ENCODE results near the gene KLHL35. TPM values are rescaled to one million over a fixed set of nuclear protein-coding genes. Genes with fewer than 3 reads are reported as not detected.

The KLHL35 gene
- total and polyA plus RNA-seq, 2 of the 4 experiments (the other 2 are of a cell fraction): 1.6 to 3.3 TPM

- Histone ChIP-seq H2BK120ac (ENCODE audit: low read depth, low read length) (no peak overlapping the region), H4K91ac (ENCODE audit: insufficient read depth, low read depth, low read length) (no peak overlapping the region), H3K18ac (ENCODE audit: low read depth, low read length) (no peak overlapping the region), H3K9ac (ENCODE audit: low read depth, low read length) (no peak overlapping the region), H3K9me3 (ENCODE audit: control insufficient read depth, insufficient read depth, low read length) (no peaks in the 10 kb centered on the region), H3K4me3 (ENCODE audit: insufficient read depth, low read depth, low read length) (no peak overlapping the region), H3K27ac (ENCODE audit: insufficient read depth, low read length) (no peak overlapping the region), H2AK5ac (ENCODE audit: low read depth, low read length) (no peak overlapping the region), H2AFZ (replicated peaks; ENCODE audit: low read length, poor library complexity) (no peak overlapping the region), H2BK5ac (ENCODE audit: low read depth, low read length, poor library complexity, severe bottlenecking) (no peak overlapping the region), H4K5ac (ENCODE audit: low read depth, low read length) (no peak overlapping the region), H3K79me1 (ENCODE audit: low read depth in 1 of 2, low read length in 2 of 2) (no peaks in the 10 kb centered on the region), H3K27me3 (ENCODE audit: control insufficient read depth, insufficient read depth, low read length) (no peaks in the 10 kb centered on the region; the same call in 1 of the 2 replicates), H3K23ac (ENCODE audit: low read depth, low read length) (no peak overlapping the region), H3K56ac (ENCODE audit: extremely low read depth, insufficient read depth, low read length) (no peak overlapping the region), H2BK15ac (ENCODE audit: low read depth, low read length) (no peak overlapping the region), H4K8ac (ENCODE audit: low read depth in 2 of 2, low read length in 2 of 2) (no peak overlapping the region), H3K4me2 (ENCODE audit: low read depth, low read length) (no peak overlapping the region), H3K36me3 (ENCODE audit: control insufficient read depth, insufficient read depth, low read length) (no peaks in the 10 kb centered on the region), H3K9me1 (ENCODE audit: insufficient read depth, low read length) (no peaks in the 10 kb centered on the region), H2BK20ac (ENCODE audit: low read depth, low read length) (no peak overlapping the region), H3K14ac (replicated peaks; ENCODE audit: low read depth, low read length) (no peak overlapping the region), H3K4me1 (ENCODE audit: control insufficient read depth, insufficient read depth, low read length) (peaks cover 2% of the 10 kb centered on the region), H4K20me1 (ENCODE audit: insufficient read depth, low read length) (no peaks in the 10 kb centered on the region), H3K4ac (ENCODE audit: low read depth, low read length) (no peak overlapping the region), H2AK9ac (replicated peaks; ENCODE audit: low read depth, low read length, poor library complexity) (no peak overlapping the region)
- BruUV-seq (replicated peaks): no TSS peak
- intact Hi-C loops (cut with micrococcal nuclease) (loop anchor here (5.0 kb wide), 1 partner anchor 418 kb away; no protein-coding TSS in a partner anchor), in situ Hi-C loops (cut with MboI; ENCODE audit: low sequenced_read_pairs) (loop anchor here (5.0 kb wide), 1 partner anchor 83 kb away; no protein-coding TSS in a partner anchor), dilution Hi-C loops (cut with HindIII; ENCODE audit: low sequenced_read_pairs, unreplicated experiment) (no loop called here)
- no peak for TF ChIP-seq ELK1 (IDR thresholded peaks at IDR 0.05; ENCODE audit: borderline replicate concordance, low read depth, low read length)
- no peak for TF ChIP-seq MXI1 (IDR thresholded peaks at IDR 0.05; ENCODE audit: borderline replicate concordance, low read depth, low read length)
- no peak for TF ChIP-seq CEBPB (IDR thresholded peaks at IDR 0.05; ENCODE audit: low read depth, low read length)
- TF ChIP-seq RAD21 (IDR thresholded peaks at IDR 0.05; ENCODE audit: low read length): no peak
- no peak for TF ChIP-seq SMC3 (IDR thresholded peaks at IDR 0.05; ENCODE audit: low read depth, low read length)
- ATAC-seq (ENCODE audit: low read depth): no peak
- CTCF ChIA-PET: no interaction called here
- no CpG with 5 or more reads among the region's 10 CpGs for WGBS, 2 experiments (ENCODE audit: extremely low coverage in 2 of 2, insufficient read length in 1 of 2)
- no peak for DNase-seq
- POLR2A ChIA-PET (ENCODE audit: unreplicated experiment): no interaction called here
These were observed 16.3 kb upstream of the KLHL35 start for GRCh38 chr11:75449271-75449670.

Measured in IMR-90 (cell line).